ENCODE measurements around the gene CLCNKA. TPM values are rescaled to one million over a fixed set of nuclear protein-coding genes. Genes with fewer than 3 reads are reported as not detected.

The CLCNKA gene
- total RNA-seq, 1 experiment from 2014 or later: 1.5 TPM

DNA sequence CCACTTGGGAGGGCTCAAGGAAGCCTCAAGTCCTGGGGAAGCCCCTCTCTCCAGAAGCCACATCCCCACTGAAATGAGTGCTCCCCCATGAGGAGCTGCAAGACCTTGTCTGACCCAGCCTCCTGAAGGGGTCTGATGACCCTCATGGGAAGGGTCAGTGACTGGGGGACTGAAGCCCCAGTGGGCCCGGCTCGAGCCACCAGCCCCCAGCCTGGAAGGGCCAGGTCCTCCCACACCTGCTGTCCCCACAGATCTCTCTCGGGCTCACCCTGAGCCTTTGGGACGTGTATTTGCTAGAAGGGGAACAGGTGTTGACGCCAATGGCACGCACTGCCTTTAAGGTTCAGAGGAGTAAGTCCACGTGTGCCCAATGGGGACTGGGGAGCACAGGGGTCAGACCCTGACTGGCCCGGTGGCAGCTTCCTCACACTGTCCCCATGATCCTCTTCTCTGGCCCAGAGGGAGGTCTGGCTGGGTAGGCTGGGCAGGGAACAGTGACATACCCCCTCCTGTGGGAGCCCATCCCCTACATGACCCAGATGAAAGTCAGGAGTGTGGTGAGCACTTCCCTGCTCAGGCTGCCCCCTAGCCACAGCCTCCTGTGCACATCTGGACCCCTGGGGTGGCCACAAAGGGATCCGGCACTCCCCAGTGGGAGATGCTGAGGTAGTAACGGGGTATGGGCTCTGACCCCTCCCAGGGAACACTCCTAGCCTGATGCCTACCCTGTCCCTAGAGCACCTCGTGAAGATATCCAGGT, 30.2 kb upstream of the CLCNKA start:
- TF ChIP-seq RELA (CRISPR knock-in tag; IDR thresholded peaks at IDR 0.05; ENCODE audit: borderline replicate concordance) (no peak), ZNF671 (CRISPR knock-in tag; IDR thresholded peaks at IDR 0.05) (no peak), MYBL2 (CRISPR knock-in tag; IDR thresholded peaks at IDR 0.05) (no peak), CREB1 (CRISPR knock-in tag; IDR thresholded peaks at IDR 0.05) (no peak), ZNF317 (CRISPR knock-in tag; IDR thresholded peaks at IDR 0.05; ENCODE audit: borderline replicate concordance, low read depth) (no peak), TEAD1 (CRISPR knock-in tag; IDR thresholded peaks at IDR 0.05) (no peak), IRF2 (CRISPR knock-in tag; IDR thresholded peaks at IDR 0.05; ENCODE audit: borderline replicate concordance, low read depth) (no peak), TP53 (CRISPR knock-in tag; IDR thresholded peaks at IDR 0.05) (no peak)
- TF ChIP-seq, protein P1, sequence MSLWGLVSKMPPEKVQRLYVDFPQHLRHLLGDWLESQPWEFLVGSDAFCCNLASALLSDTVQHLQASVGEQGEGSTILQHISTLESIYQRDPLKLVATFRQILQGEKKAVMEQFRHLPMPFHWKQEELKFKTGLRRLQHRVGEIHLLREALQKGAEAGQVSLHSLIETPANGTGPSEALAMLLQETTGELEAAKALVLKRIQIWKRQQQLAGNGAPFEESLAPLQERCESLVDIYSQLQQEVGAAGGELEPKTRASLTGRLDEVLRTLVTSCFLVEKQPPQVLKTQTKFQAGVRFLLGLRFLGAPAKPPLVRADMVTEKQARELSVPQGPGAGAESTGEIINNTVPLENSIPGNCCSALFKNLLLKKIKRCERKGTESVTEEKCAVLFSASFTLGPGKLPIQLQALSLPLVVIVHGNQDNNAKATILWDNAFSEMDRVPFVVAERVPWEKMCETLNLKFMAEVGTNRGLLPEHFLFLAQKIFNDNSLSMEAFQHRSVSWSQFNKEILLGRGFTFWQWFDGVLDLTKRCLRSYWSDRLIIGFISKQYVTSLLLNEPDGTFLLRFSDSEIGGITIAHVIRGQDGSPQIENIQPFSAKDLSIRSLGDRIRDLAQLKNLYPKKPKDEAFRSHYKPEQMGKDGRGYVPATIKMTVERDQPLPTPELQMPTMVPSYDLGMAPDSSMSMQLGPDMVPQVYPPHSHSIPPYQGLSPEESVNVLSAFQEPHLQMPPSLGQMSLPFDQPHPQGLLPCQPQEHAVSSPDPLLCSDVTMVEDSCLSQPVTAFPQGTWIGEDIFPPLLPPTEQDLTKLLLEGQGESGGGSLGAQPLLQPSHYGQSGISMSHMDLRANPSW (CRISPR knock-in tag; conservative IDR thresholded peaks at IDR 0.05; ENCODE audit: low read depth): no peak
- no peaks in the 10 kb centered on the region for H3K9me3 Mint-ChIP-seq
- H3K27me3 Mint-ChIP-seq (ENCODE audit: low read depth): no peaks in the 10 kb centered on the region
- no peak for ATAC-seq
- H3K27ac Mint-ChIP-seq: no peak overlapping the region
- DNase-seq (ENCODE audit: low spot score): no peak
- no peak overlapping the region for H3K4me3 Mint-ChIP-seq
- POLR2A ChIA-PET: no interaction called here
- no peaks in the 10 kb centered on the region for H3K36me3 Mint-ChIP-seq
- no peaks in the 10 kb centered on the region for H3K4me1 Mint-ChIP-seq
- CTCF ChIA-PET: interaction anchor here (1.3 kb wide), 1 partner anchor 200 kb away, joined by 3 read pairs; no protein-coding TSS in a partner anchor

DNA sequence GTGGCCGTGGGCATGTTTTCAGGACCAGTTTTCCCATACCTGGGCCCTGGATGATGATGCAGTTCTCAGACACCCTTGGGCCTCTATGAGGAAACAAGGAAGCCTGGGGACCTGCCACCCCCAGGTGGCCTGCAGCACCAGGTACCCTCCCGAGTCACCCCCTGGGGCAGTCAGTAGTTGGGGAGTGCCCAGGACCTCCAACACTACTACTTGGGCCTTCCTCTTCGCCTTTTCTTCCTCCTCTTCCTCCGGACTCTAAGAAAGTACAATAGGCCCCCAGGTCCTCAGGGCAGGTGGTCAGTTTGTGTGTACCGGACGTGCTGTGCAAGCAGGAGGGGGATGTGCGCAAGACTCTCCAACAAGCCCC, 29.7 kb upstream of the CLCNKA start:
- POLR2A ChIA-PET: no interaction called here
- Mint-ChIP-seq H3K27me3 (ENCODE audit: low read depth) (no peaks in the 10 kb centered on the region), H3K4me1 (no peaks in the 10 kb centered on the region), H3K9me3 (no peaks in the 10 kb centered on the region), H3K4me3 (no peak overlapping the region), H3K36me3 (no peaks in the 10 kb centered on the region), H3K27ac (no peak overlapping the region)
- CTCF ChIA-PET: no interaction called here
- ATAC-seq: no peak
- no peak for TF ChIP-seq ZNF396 (CRISPR knock-in tag; IDR thresholded peaks at IDR 0.05; ENCODE audit: borderline replicate concordance)
- no peak for TF ChIP-seq ETV6 (CRISPR knock-in tag; IDR thresholded peaks at IDR 0.05)
- TF ChIP-seq ZNF219 (CRISPR knock-in tag; IDR thresholded peaks at IDR 0.05; ENCODE audit: borderline replicate concordance): no peak
- TF ChIP-seq ZBTB21 (CRISPR knock-in tag; IDR thresholded peaks at IDR 0.05; ENCODE audit: borderline replicate concordance): no peak
- TF ChIP-seq, protein P2, sequence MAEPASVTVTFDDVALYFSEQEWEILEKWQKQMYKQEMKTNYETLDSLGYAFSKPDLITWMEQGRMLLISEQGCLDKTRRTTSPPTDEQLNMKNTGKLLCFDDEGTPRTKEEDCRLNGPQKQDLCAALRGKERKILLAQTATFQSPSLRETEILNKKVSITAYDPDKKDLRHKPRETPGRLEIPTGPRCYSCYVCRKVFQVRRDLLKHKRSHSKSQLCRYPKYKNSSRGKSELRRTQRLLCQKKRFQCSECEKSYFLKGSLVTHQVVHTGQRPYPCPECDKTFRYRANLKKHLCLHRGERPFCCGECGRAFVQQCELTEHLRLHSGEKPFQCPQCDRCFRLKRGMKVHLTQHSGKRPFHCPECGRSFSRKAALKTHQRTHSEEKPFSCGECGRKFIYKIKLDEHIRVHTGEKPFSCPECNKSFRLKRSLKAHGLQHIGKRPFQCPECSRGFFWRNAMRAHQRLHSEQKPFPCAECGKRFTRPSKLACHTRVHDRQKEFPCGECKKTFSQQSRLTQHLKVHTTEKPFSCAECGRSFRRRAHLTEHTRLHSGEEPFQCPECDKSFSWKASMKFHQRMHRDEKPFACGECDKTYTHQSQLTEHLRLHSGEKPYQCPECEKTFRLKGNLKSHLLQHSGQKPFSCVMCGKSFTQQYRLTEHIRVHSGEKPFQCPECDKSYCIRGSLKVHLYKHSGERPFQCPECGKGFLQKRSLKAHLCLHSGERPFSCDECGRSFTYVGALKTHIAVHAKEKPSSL (CRISPR knock-in tag; conservative IDR thresholded peaks at IDR 0.05): no peak
- TF ChIP-seq, protein P3, sequence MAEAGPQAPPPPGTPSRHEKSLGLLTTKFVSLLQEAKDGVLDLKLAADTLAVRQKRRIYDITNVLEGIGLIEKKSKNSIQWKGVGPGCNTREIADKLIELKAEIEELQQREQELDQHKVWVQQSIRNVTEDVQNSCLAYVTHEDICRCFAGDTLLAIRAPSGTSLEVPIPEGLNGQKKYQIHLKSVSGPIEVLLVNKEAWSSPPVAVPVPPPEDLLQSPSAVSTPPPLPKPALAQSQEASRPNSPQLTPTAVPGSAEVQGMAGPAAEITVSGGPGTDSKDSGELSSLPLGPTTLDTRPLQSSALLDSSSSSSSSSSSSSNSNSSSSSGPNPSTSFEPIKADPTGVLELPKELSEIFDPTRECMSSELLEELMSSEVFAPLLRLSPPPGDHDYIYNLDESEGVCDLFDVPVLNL (CRISPR knock-in tag; IDR thresholded peaks at IDR 0.05; ENCODE audit: borderline replicate concordance, low read depth): no peak
- TF ChIP-seq, protein P4, sequence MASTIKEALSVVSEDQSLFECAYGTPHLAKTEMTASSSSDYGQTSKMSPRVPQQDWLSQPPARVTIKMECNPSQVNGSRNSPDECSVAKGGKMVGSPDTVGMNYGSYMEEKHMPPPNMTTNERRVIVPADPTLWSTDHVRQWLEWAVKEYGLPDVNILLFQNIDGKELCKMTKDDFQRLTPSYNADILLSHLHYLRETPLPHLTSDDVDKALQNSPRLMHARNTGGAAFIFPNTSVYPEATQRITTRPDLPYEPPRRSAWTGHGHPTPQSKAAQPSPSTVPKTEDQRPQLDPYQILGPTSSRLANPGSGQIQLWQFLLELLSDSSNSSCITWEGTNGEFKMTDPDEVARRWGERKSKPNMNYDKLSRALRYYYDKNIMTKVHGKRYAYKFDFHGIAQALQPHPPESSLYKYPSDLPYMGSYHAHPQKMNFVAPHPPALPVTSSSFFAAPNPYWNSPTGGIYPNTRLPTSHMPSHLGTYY (CRISPR knock-in tag; IDR thresholded peaks at IDR 0.05): no peak
- TF ChIP-seq, protein P5, sequence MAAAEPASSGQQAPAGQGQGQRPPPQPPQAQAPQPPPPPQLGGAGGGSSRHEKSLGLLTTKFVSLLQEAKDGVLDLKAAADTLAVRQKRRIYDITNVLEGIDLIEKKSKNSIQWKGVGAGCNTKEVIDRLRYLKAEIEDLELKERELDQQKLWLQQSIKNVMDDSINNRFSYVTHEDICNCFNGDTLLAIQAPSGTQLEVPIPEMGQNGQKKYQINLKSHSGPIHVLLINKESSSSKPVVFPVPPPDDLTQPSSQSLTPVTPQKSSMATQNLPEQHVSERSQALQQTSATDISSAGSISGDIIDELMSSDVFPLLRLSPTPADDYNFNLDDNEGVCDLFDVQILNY (CRISPR knock-in tag; IDR thresholded peaks at IDR 0.05): no peak
- TF ChIP-seq CREM (CRISPR knock-in tag; IDR thresholded peaks at IDR 0.05): no peak
- TF ChIP-seq, protein P6, sequence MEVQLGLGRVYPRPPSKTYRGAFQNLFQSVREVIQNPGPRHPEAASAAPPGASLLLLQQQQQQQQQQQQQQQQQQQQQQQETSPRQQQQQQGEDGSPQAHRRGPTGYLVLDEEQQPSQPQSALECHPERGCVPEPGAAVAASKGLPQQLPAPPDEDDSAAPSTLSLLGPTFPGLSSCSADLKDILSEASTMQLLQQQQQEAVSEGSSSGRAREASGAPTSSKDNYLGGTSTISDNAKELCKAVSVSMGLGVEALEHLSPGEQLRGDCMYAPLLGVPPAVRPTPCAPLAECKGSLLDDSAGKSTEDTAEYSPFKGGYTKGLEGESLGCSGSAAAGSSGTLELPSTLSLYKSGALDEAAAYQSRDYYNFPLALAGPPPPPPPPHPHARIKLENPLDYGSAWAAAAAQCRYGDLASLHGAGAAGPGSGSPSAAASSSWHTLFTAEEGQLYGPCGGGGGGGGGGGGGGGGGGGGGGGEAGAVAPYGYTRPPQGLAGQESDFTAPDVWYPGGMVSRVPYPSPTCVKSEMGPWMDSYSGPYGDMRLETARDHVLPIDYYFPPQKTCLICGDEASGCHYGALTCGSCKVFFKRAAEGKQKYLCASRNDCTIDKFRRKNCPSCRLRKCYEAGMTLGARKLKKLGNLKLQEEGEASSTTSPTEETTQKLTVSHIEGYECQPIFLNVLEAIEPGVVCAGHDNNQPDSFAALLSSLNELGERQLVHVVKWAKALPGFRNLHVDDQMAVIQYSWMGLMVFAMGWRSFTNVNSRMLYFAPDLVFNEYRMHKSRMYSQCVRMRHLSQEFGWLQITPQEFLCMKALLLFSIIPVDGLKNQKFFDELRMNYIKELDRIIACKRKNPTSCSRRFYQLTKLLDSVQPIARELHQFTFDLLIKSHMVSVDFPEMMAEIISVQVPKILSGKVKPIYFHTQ (CRISPR knock-in tag; IDR thresholded peaks at IDR 0.05): no peak
- TF ChIP-seq, protein P7, sequence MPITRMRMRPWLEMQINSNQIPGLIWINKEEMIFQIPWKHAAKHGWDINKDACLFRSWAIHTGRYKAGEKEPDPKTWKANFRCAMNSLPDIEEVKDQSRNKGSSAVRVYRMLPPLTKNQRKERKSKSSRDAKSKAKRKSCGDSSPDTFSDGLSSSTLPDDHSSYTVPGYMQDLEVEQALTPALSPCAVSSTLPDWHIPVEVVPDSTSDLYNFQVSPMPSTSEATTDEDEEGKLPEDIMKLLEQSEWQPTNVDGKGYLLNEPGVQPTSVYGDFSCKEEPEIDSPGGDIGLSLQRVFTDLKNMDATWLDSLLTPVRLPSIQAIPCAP (CRISPR knock-in tag; IDR thresholded peaks at IDR 0.05): no peak
- TF ChIP-seq ZNF671 (CRISPR knock-in tag; IDR thresholded peaks at IDR 0.05): no peak
- no peak for TF ChIP-seq NR1H2 (CRISPR knock-in tag; IDR thresholded peaks at IDR 0.05)
- DNase-seq (ENCODE audit: low spot score): no peak
